Measurements from ENCODE around the gene PAOX.
"Not testable (repeated sequence)": the region's sequence is repeated elsewhere in the genome, so short reads cannot be mapped to it uniquely, and the experiment has no call there.

The PAOX gene

DNA sequence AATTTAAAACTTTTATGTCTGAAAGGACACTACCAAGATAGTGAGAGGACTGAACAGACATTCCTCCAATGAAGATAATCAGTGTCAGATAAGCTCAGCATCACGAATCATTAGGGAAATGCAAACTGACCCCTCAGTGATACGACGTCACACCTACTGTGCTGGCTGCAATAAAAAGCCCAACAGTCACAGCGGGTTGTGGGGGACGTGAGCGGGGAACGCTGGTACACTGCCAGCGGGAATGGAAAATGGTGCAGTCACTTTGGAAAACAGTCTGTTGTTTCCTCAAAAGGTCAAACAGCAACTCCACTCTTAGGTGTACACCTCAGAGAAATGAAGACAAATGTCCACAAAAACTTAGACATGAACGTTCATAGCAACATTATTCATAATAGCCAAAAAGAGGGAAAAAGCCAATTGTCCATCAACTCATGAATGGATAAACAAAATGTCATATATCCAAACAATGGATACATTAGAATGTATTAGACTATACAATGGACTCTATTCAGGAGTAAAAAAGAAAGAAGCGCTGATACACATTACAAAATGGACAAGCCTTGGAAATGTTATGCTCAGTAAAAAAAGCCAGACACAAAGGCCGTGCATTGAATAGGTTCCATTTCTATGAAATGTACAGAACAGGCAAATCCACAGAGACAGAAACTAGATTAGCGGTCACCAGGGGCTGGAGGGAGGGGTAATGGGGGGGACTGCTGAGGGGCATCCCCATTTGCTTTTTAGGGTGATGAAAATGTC lies 3.5 kb upstream of the PAOX start:
- H3K4me1 ChIP-seq (ENCODE audit: insufficient read depth, poor library complexity, severe bottlenecking), result peaks cover 5% of the 10 kb centered on the region
- DNase-seq (ENCODE audit: low spot score) (no peak), ATAC-seq (ENCODE audit: low read depth) (no peak)
- no peak overlapping the region for H3K4me3 ChIP-seq (ENCODE audit: severe bottlenecking)
- no peaks in the 10 kb centered on the region for H3K27me3 ChIP-seq (ENCODE audit: insufficient read depth, poor library complexity, severe bottlenecking)
- H3K36me3 ChIP-seq (ENCODE audit: low read depth), result no peaks in the 10 kb centered on the region
- H3K27ac ChIP-seq (ENCODE audit: poor library complexity, severe bottlenecking), result no peak overlapping the region
- no peaks in the 10 kb centered on the region for H3K9me3 ChIP-seq (ENCODE audit: severe bottlenecking)
- TF ChIP-seq CTCF (IDR thresholded peaks at IDR 0.05; ENCODE audit: poor library complexity, severe bottlenecking), result no peak

DNA sequence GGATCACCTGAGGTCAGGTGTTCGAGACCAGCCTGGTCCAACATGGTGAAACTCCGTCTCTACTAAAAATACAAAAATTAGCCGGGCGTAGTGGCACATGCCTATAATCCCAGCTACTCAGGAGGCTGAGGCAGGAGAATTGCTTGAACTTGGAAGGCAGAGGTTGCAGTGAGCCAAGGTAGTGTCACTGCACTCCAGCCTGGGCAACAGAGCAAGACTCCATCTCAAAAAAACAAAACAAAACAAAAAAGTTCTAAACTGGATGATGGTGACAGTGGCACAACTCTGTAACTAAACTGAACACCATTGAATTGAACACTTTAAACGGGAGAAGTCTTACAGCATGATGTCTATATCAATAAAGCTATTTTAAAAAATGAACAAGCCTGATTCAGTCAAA lies 2.9 kb upstream of the PAOX start:
- H3K27ac ChIP-seq (ENCODE audit: poor library complexity, severe bottlenecking); H3K27me3 ChIP-seq (ENCODE audit: insufficient read depth, poor library complexity, severe bottlenecking); DNase-seq (ENCODE audit: low spot score); H3K4me3 ChIP-seq (ENCODE audit: severe bottlenecking); H3K9me3 ChIP-seq (ENCODE audit: severe bottlenecking); H3K4me1 ChIP-seq (ENCODE audit: insufficient read depth, poor library complexity, severe bottlenecking); H3K36me3 ChIP-seq (ENCODE audit: low read depth); ATAC-seq (ENCODE audit: low read depth): not testable (repeated sequence)

- Histone ChIP-seq H3K36me3 (ENCODE audit: low read depth) (no peaks in the 10 kb centered on the region), H3K4me3 (ENCODE audit: severe bottlenecking) (no peak overlapping the region), H3K27me3 (ENCODE audit: insufficient read depth, poor library complexity, severe bottlenecking) (no peaks in the 10 kb centered on the region), H3K4me1 (ENCODE audit: insufficient read depth, poor library complexity, severe bottlenecking) (peaks cover 5% of the 10 kb centered on the region), H3K9me3 (ENCODE audit: severe bottlenecking) (no peaks in the 10 kb centered on the region), H3K27ac (ENCODE audit: poor library complexity, severe bottlenecking) (no peak overlapping the region)
- no peak for DNase-seq (ENCODE audit: low spot score)
- TF ChIP-seq CTCF (IDR thresholded peaks at IDR 0.05; ENCODE audit: poor library complexity, severe bottlenecking), result no peak
- no peak for ATAC-seq (ENCODE audit: low read depth)
Observed at GRCh38 chr10:133377025-133377817, 1.8 kb upstream of the PAOX start.

- TF ChIP-seq CTCF (IDR thresholded peaks at IDR 0.05; ENCODE audit: poor library complexity, severe bottlenecking), result no peak
- H3K9me3 ChIP-seq (ENCODE audit: severe bottlenecking), result no peaks in the 10 kb centered on the region
- H3K36me3 ChIP-seq (ENCODE audit: low read depth), result no peaks in the 10 kb centered on the region
- no peak overlapping the region for H3K27ac ChIP-seq (ENCODE audit: poor library complexity, severe bottlenecking)
- peaks cover 5% of the 10 kb centered on the region for H3K4me1 ChIP-seq (ENCODE audit: insufficient read depth, poor library complexity, severe bottlenecking)
- DNase-seq (ENCODE audit: low spot score) (no peak), ATAC-seq (ENCODE audit: low read depth) (no peak)
- no peaks in the 10 kb centered on the region for H3K27me3 ChIP-seq (ENCODE audit: insufficient read depth, poor library complexity, severe bottlenecking)
- H3K4me3 ChIP-seq (ENCODE audit: severe bottlenecking), result peak overlapping the region; percentile 47
Observed at GRCh38 chr10:133377818-133378250, 1.2 kb upstream of the PAOX start.

DNA sequence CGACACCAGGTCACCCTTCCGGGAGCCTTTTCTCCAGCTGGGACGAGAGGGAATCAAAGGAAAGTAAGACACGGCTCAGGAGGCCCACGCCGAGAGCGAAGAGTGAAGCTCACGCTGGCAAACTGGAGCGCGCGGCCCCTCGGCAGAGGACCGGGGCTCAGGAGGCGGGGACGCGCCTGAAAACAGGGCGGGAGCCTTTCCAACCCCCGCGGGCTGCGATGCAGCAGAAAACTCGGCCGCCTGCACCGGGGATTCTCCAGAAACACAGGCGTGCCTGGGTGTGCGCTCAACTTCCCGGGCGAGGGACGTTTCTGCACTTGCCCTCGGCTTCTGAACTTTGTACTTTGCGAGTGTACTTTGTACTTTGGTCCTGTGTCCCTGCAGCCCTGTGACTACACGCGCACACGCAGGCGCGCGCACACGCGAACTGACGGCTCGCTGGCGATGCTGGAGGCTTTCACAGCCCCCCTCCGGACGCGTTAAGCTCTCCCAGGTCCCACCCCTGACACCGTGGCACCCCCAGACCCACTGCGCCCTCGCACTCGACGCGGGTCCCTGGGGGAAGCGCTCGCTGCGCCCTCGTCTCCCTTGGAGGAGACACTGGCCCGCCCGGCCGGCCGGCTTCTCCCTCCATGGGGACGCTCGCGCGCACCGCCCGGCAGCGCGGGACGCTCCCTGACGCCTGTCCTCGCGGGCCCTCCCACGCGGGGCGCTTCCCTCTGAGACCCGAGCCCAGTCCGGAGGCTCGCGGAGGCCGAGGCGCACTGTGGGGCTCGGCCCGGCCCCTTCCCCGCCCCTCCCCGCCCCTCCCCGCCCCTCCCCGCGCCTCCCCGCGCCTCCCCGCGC lies 588 bp upstream of the PAOX start:
- no peaks in the 10 kb centered on the region for H3K27me3 ChIP-seq (ENCODE audit: insufficient read depth, poor library complexity, severe bottlenecking)
- no peak for TF ChIP-seq CTCF (IDR thresholded peaks at IDR 0.05; ENCODE audit: poor library complexity, severe bottlenecking)

More for the DNA sequence above, 588 bp upstream of the PAOX start:
- Histone ChIP-seq H3K9me3 (ENCODE audit: severe bottlenecking) (no peaks in the 10 kb centered on the region), H3K27ac (ENCODE audit: poor library complexity, severe bottlenecking) (no peak overlapping the region), H3K4me1 (ENCODE audit: insufficient read depth, poor library complexity, severe bottlenecking) (peaks cover 5% of the 10 kb centered on the region), H3K4me3 (ENCODE audit: severe bottlenecking) (peak overlapping the region; percentile 47), H3K36me3 (ENCODE audit: low read depth) (no peaks in the 10 kb centered on the region)
- ATAC-seq (ENCODE audit: low read depth), result peak; percentile 45
- DNase-seq (ENCODE audit: low spot score), result no peak

Measured in RWPE2 (cell line).